AG04450 (cell line): ENCODE data around the gene PI4K2A. TPM values are rescaled to one million over a fixed set of nuclear protein-coding genes. Genes with fewer than 3 reads are reported as not detected.

Source experiments
- CTCF ChIA-PET: fragments of 300-600, 350-600 bp; formaldehyde crosslinking; extraction: SDS; loops from one replicate; lab custom pipeline; 2022; ENCODE audit warnings: antibody characterized with exemption, inconsistent platforms; lab: Charles Lee
- POLR2A ChIA-PET: fragments of 350-600 bp; formaldehyde crosslinking; extraction: SDS; loops from one replicate; lab custom pipeline; 2021; ENCODE audit warnings: antibody characterized with exemption, inconsistent platforms; lab: Yijun Ruan, JAX
- DNase-seq: peaks from one replicate; pipeline ENCODE4 v3.0.0-alpha.2; 2011; ENCODE audit warnings: low read depth, low spot score
- H3K27ac ChIP-seq: one replicate; pipeline ENCODE4 v1.5.1; 2012; ENCODE audit warnings: low read depth, low read length, control low read depth
- H3K27me3 ChIP-seq: one replicate; pipeline ENCODE4 v1.6.0; 2012; ENCODE audit warnings: low read length; ENCODE audit not compliant: control insufficient read depth, insufficient read depth
- H3K4me3 ChIP-seq: 2 replicates; pipeline ENCODE4 v1.5.1; 2011; ENCODE audit warnings: mild to moderate bottlenecking, low read depth, low read length, control low read depth
- H3K9me3 ChIP-seq: 2 replicates; pipeline ENCODE4 v1.5.1; 2012; ENCODE audit warnings: low read length; ENCODE audit not compliant: control insufficient read depth, insufficient read depth
- CTCF ChIP-seq: IDR thresholded peaks from 2 replicates; pipeline ENCODE4 v1.5.1; 2011; ENCODE audit warnings: low read depth, low read length, control low read depth, inconsistent platforms
- polyA plus RNA-seq: library from polyadenylated mRNA; depleted of rRNA; stranded (reverse); fragments of >200 nt; gene quantifications from 2 replicates; pipeline ENCODE4 v1.2.3, GENCODE V29; 2011; rRNA removed

PI4K2A gene
- polyA plus RNA-seq, 1 experiment = 35.6 TPM

DNA sequence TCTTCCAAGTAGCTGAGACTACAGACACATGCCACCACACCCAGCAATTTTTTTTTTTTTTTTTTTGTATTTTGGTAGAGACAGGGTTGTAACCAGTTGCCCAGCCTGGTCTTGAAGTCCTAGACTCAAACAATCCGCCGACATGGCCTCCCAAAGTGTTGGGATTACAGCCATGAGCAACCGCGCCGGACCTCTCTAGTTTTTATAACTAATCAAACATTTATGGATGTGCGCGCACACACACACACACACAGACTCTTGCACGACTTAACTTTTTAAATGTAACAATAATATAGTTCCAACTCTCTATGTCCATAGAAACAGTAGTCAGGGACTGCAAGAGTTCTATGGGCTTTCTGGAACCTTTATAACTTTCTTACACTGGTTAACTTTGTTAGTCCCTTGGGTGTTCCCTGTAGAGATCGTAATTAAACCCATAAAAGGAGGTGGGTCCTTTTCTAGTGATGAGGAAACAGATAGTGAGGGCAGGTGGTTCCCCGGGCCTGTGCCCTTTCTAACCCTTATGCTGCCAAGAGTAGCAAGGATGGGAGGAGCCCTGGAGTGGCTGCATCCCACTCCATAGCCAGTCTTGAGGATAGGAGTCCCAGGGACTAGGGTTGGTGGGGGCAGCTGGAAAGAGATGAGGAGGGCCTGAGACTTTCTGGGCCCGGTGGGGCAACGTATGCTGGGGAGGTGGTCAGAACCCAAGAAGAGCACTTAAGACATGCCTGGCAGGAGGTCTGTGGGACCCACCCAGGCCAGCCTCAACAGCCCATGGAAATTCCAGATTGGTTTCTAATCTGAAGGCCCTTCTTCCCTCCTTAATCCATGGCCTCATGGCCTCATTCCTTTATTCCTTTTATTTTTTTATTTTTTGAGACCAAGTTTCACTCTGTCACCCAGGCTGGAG lies 81.7 kb downstream of the PI4K2A start:
- H3K27me3 ChIP-seq = no peaks in the 10 kb centered on the region
- CTCF ChIA-PET = interaction anchor here (1.6 to 4.1 kb wide), 4 partner anchors 9 to 21 kb away, joined by 3 to 44 read pairs (median 18); no protein-coding TSS in a partner anchor
- POLR2A ChIA-PET = interaction anchor here (2.4 to 3.3 kb wide), 2 partner anchors 8 to 33 kb away, joined by 10 to 21 read pairs; partner anchors contain the start of gene MARVELD1

DNA sequence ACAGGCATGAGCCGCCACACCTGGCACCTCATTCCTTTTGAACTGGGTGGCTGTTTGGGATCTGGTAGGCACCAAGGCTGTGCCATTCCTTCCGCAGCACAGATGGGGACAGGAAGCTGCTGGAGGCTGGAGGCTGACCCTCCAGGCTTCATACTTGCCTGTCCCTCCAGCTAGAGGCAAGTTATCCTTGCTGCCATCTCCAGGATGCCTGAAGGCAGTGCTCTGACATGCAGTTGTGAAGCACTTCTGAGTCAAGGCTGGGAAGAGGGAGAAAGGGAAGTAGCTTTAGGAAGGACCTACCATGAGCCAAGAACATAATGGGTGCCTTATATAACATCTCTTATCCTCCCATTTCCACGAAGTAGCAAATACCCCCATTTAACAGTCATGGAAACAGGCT lies 82.5 kb downstream of the PI4K2A start:
- POLR2A ChIA-PET = interaction anchor here (2.4 to 3.3 kb wide), 2 partner anchors 9 to 34 kb away, joined by 10 to 21 read pairs; partner anchors contain the start of gene MARVELD1
- no peak for DNase-seq
- no peaks in the 10 kb centered on the region for H3K9me3 ChIP-seq
- no peak overlapping the region for H3K4me3 ChIP-seq
- CTCF ChIA-PET = interaction anchor here (1.0 to 4.1 kb wide), 5 partner anchors 8 to 34 kb away, joined by 3 to 44 read pairs (median 6); partner anchors contain the start of gene ZFYVE27
- TF ChIP-seq CTCF = no peak
- H3K27ac ChIP-seq = no peak overlapping the region
- no peaks in the 10 kb centered on the region for H3K27me3 ChIP-seq

More for the DNA sequence above, 81.7 kb downstream of the PI4K2A start:
- no peak for DNase-seq
- H3K27ac ChIP-seq = no peak overlapping the region
- H3K9me3 ChIP-seq = no peaks in the 10 kb centered on the region
- no peak overlapping the region for H3K4me3 ChIP-seq
- TF ChIP-seq CTCF = no peak

GRCh38 chr10:97724341-97724941 lies 84.0 kb downstream of the PI4K2A start:
- ChIA-PET CTCF (interaction anchor here (0.5 to 4.3 kb wide), 6 partner anchors 8 to 446 kb away, joined by 3 to 44 read pairs (median 16); no protein-coding TSS in a partner anchor), POLR2A (interaction anchor here (0.6 to 3.3 kb wide), 8 partner anchors 11 to 97 kb away, joined by 3 to 21 read pairs (median 6); partner anchors contain the start of genes AVPI1, MARVELD1 and ZFYVE27)
- no peaks in the 10 kb centered on the region for H3K27me3 ChIP-seq
- H3K9me3 ChIP-seq = no peaks in the 10 kb centered on the region
- no peak for TF ChIP-seq CTCF
- H3K27ac ChIP-seq = peak overlapping the region; percentile 31
- no peak for DNase-seq
- H3K4me3 ChIP-seq = no peak overlapping the region

Other genes with a start within 250 kb of the PI4K2A start
- gene RRP12, start 239.3 kb upstream of the PI4K2A start, polyA plus RNA-seq = 10.6 and 13.4 TPM in 2 replicates
- gene PGAM1, start 214.5 kb upstream of the PI4K2A start, polyA plus RNA-seq = 452 and 459 TPM in 2 replicates
- gene EXOSC1, start 194.7 kb upstream of the PI4K2A start, polyA plus RNA-seq = 47.6 and 50.8 TPM in 2 replicates
- gene ZDHHC16, start 194.5 kb upstream of the PI4K2A start, polyA plus RNA-seq = 64.5 and 69.6 TPM in 2 replicates
- 71.5 and 80.2 TPM in 2 replicates for gene MMS19, start 142.2 kb upstream of the PI4K2A start, polyA plus RNA-seq
- gene UBTD1, start 141.7 kb upstream of the PI4K2A start, polyA plus RNA-seq = 15.5 and 20.3 TPM in 2 replicates
- 0.05 and 0.06 TPM in 2 replicates for gene ANKRD2, start 67.9 kb upstream of the PI4K2A start, polyA plus RNA-seq
- gene HOGA1, start 56.3 kb upstream of the PI4K2A start, polyA plus RNA-seq = 0.41 and 0.53 TPM in 2 replicates
- gene C10orf62, start 51.0 kb upstream of the PI4K2A start, polyA plus RNA-seq = not detected in 2 replicates
- gene MORN4, start 7.2 kb upstream of the PI4K2A start, polyA plus RNA-seq = 14.4 and 16.0 TPM in 2 replicates
- 26.5 and 36.9 TPM in 2 replicates for gene AVPI1, start 46.6 kb downstream of the PI4K2A start, polyA plus RNA-seq
- 65.5 and 76.2 TPM in 2 replicates for gene MARVELD1, start 73.1 kb downstream of the PI4K2A start, polyA plus RNA-seq
- 11.1 and 13.5 TPM in 2 replicates for gene ZFYVE27, start 96.5 kb downstream of the PI4K2A start, polyA plus RNA-seq
- not detected in 2 replicates for gene SFRP5, start 131.3 kb downstream of the PI4K2A start, polyA plus RNA-seq
- gene GOLGA7B, start 209.2 kb downstream of the PI4K2A start, polyA plus RNA-seq = not detected in 2 replicates